ENCODE results near the gene PLK3. TPM values are rescaled to one million over a fixed set of nuclear protein-coding genes. Genes with fewer than 3 reads are reported as not detected.

The PLK3 gene
- total and polyA plus RNA-seq, 10 of the 15 experiments (the other 5 are each of a cell fraction or from before 2014, with no cell fraction given), result 1.5 to 23.2 (median 12.1) TPM

- ChIA-PET CTCF (interaction anchor here (0.6 to 1.9 kb wide), 9 partner anchors 8 to 663 kb away, joined by 3 to 5 read pairs (median 3); partner anchors contain the start of genes HECTD3 and PLK3), SMC1A (ENCODE audit: uncharacterized antibody, unreplicated experiment) (interaction anchor here (1.4 to 3.0 kb wide), 6 partner anchors 8 to 663 kb away, joined by 3 to 9 read pairs (median 4); partner anchors contain the start of gene PLK3), POLR2A (interaction anchor here (0.5 to 1.7 kb wide), 4 partner anchors 8 to 181 kb away, joined by 3 to 6 read pairs (median 4); no protein-coding TSS in a partner anchor), RAD21 (ENCODE audit: unreplicated experiment) (interaction anchor here (0.5 to 1.2 kb wide), 3 partner anchors 8 to 36 kb away, joined by 3 to 4 read pairs (median 3); no protein-coding TSS in a partner anchor)
- Histone ChIP-seq H3K4me2 (ENCODE audit: control insufficient read depth, insufficient read depth) (no peak overlapping the region), H3K9me3 (replicated peaks; ENCODE audit: control insufficient read depth, insufficient read depth, low read length) (no peaks in the 10 kb centered on the region), H3K9ac (ENCODE audit: control insufficient read depth, insufficient read depth, low read length) (no peak overlapping the region), H3K4me3 (no peak overlapping the region), H3K27me3 (replicated peaks in 1 of 2; ENCODE audit: control insufficient read depth in 2 of 2, insufficient read depth in 2 of 2, low read length in 1 of 2) (no peaks in the 10 kb centered on the region; a peak in 1 of 4 replicates), H3K36me3 (ENCODE audit: control insufficient read depth in 2 of 2, insufficient read depth in 2 of 2, low read length in 1 of 2) (no peaks in the 10 kb centered on the region), H4K20me1 (ENCODE audit: control insufficient read depth, insufficient read depth) (no peaks in the 10 kb centered on the region), H3K4me1 (ENCODE audit: control insufficient read depth, insufficient read depth, low read length) (no peaks in the 10 kb centered on the region), H3K27ac (ENCODE audit: control insufficient read depth, insufficient read depth) (no peak overlapping the region), H3K79me2 (ENCODE audit: control insufficient read depth, insufficient read depth, low read length) (no peaks in the 10 kb centered on the region), H2AFZ (ENCODE audit: control insufficient read depth, low read depth, low read length) (no peak overlapping the region)
- 67% methylated on average over 12 of the region's 12 CpGs for WGBS (ENCODE audit: insufficient coverage, insufficient replicate concordance, low lambda C conversion rate, missing lambda C conversion rate)
- TF ChIP-seq HSF1 (IDR thresholded peaks at IDR 0.05; ENCODE audit: low read depth, low read length), result no peak
- no peak for TF ChIP-seq ATF2 (IDR thresholded peaks at IDR 0.05; ENCODE audit: low read length)
- TF ChIP-seq POLR2AphosphoS5 (IDR thresholded peaks at IDR 0.05; ENCODE audit: low read length), result no peak
- no peak for TF ChIP-seq BRCA1 (IDR thresholded peaks at IDR 0.05; ENCODE audit: low read depth, low read length)
- no peak for TF ChIP-seq CUX1 (IDR thresholded peaks at IDR 0.05; ENCODE audit: insufficient replicate concordance, low read depth, low read length)
- no peak for TF ChIP-seq RELB (IDR thresholded peaks at IDR 0.05; ENCODE audit: low read depth)
- TF ChIP-seq MEF2A (IDR thresholded peaks at IDR 0.05; ENCODE audit: insufficient read depth, low read depth, low read length), result no peak
- ATAC-seq (no peak), DNase-seq (ENCODE audit: low read depth, low spot score) (no peak), FAIRE-seq (no peak)
- in situ Hi-C loops (cut with MboI), result loop anchor here (5.0 kb wide), 1 partner anchor 473 kb away; no protein-coding TSS in a partner anchor
- intact Hi-C loops (cut with micrococcal nuclease; ENCODE audit: unreplicated experiment), result loop anchor here (10.0 kb wide), 1 partner anchor 155 kb away; the partner anchor contains the start of gene EIF2B3
- BruUV-seq (replicated peaks), result no TSS peak
These were observed 29.6 kb downstream of the PLK3 start for GRCh38 chr1:44829506-44830384.

All from GM12878 (cell line).